Liver (tissue), 3 donors: ENCODE measurements around the gene FURIN.

Source experiments
- ATF3 ChIP-seq: IDR thresholded peaks from 2 replicates; pipeline ENCODE4 v1.6.1; 2016; ENCODE audit warnings: antibody characterized with exemption
- CTCF ChIP-seq: fragments of 150-350 bp; IDR thresholded peaks from 2 replicates; pipeline ENCODE4 v1.5.1; 2017; ENCODE audit warnings: improper control_type of control experiment, low read depth, low read length; ENCODE audit not compliant: missing input control
- EGR1 ChIP-seq, 2 donors: IDR thresholded peaks; 2 replicates each; pipeline ENCODE4 v1.6.1; 2016 to 2018; ENCODE audit warnings: antibody characterized with exemption in 2 of 2, low read depth in 2 of 2
- FOXA1 ChIP-seq: IDR thresholded peaks from 2 replicates; pipeline ENCODE4 v1.6.1; 2016; ENCODE audit warnings: antibody characterized with exemption
- GABPA ChIP-seq, 2 donors: IDR thresholded peaks in 1 of 2; conservative IDR thresholded peaks in 1 of 2; 2 replicates each; pipeline ENCODE4 v1.6.1; 2016; ENCODE audit warnings: antibody characterized with exemption in 2 of 2, mild to moderate bottlenecking in 1 of 2, moderate library complexity in 1 of 2
- JUND ChIP-seq, 2 donors: IDR thresholded peaks; 2 replicates each; pipeline ENCODE4 v1.6.1; 2016; ENCODE audit warnings: antibody characterized with exemption in 2 of 2
- MAX ChIP-seq: IDR thresholded peaks from 2 replicates; pipeline ENCODE4 v1.6.1; 2016; ENCODE audit warnings: antibody characterized with exemption
- NR2F2 ChIP-seq: IDR thresholded peaks from 2 replicates; pipeline ENCODE4 v1.6.1; 2016; ENCODE audit warnings: antibody characterized with exemption
- RAD21 ChIP-seq, 2 donors: IDR thresholded peaks; 2 replicates each; pipeline ENCODE4 v1.6.1; 2016; ENCODE audit warnings: antibody characterized with exemption in 2 of 2, mild to moderate bottlenecking in 2 of 2
- REST ChIP-seq: IDR thresholded peaks from 2 replicates; pipeline ENCODE4 v1.6.1; 2016; ENCODE audit warnings: antibody characterized with exemption, mild to moderate bottlenecking
- RXRA ChIP-seq, 2 donors: IDR thresholded peaks; 2 replicates each; pipeline ENCODE4 v1.6.1; 2017 to 2018; ENCODE audit warnings: antibody characterized with exemption in 2 of 2, mild to moderate bottlenecking in 1 of 2
- TAF1 ChIP-seq: conservative IDR thresholded peaks from 2 replicates; pipeline ENCODE4 v1.6.1; 2016; ENCODE audit warnings: antibody characterized with exemption, mild to moderate bottlenecking
- YY1 ChIP-seq: IDR thresholded peaks from 2 replicates; pipeline ENCODE4 v1.6.1; 2016; ENCODE audit warnings: antibody characterized with exemption, mild to moderate bottlenecking
- ZBTB33 ChIP-seq: IDR thresholded peaks from 2 replicates; pipeline ENCODE4 v1.6.1; 2016; ENCODE audit warnings: antibody characterized with exemption
- donor health status: healthy.
- donor health status: healthy.

GRCh38 chr15:90912770-90913075, 44.3 kb downstream of the FURIN start:
- TF ChIP-seq RAD21 (IDR thresholded peaks at IDR 0.05), result no peak
- TF ChIP-seq CTCF, result no peak
- no peak for TF ChIP-seq EGR1 (IDR thresholded peaks at IDR 0.05; ENCODE audit: low read depth in 2 of 2)
- TF ChIP-seq MAX, result no peak
- no peak for TF ChIP-seq YY1
- no peak for TF ChIP-seq ZBTB33
- TF ChIP-seq GABPA (IDR thresholded peaks at IDR 0.05 in 1 of 2, conservative IDR thresholded peaks at IDR 0.05 in 1 of 2), result no peak
- no peak for TF ChIP-seq ATF3
- TF ChIP-seq RXRA (IDR thresholded peaks at IDR 0.05), result no peak
- TF ChIP-seq TAF1, result no peak
- TF ChIP-seq REST, result no peak
- TF ChIP-seq JUND (IDR thresholded peaks at IDR 0.05), result no peak
- no peak for TF ChIP-seq FOXA1
- no peak for TF ChIP-seq NR2F2
